Ascending aorta (tissue), 2 donors: ENCODE results near the gene RNF4. TPM values are rescaled to one million over a fixed set of nuclear protein-coding genes. Genes with fewer than 3 reads are reported as not detected.
A peak's percentile ranks its signal among the peaks of the same experiment; 100 is the strongest.

Source experiments
- DNase-seq, 2 donors: peaks; one replicate each; pipeline ENCODE4 v3.0.0-alpha.2; 2019; ENCODE audit warnings: low spot score in 2 of 2
- H3K27ac ChIP-seq, 2 donors: fragments of 200-600 bp; sonication (generic); one replicate each; pipeline ENCODE4 v1.5.1; 2016 to 2017; ENCODE audit warnings: mild to moderate bottlenecking in 1 of 2
- H3K27me3 ChIP-seq: fragments of 200-600 bp; sonication (generic); one replicate; pipeline ENCODE4 v1.5.1; 2017
- H3K36me3 ChIP-seq, 2 donors: fragments of 200-600 bp; sonication (generic); one replicate each; pipeline ENCODE4 v1.5.1; 2016
- H3K4me1 ChIP-seq, 2 donors: fragments of 200-600 bp; sonication (generic); one replicate each; pipeline ENCODE4 v1.5.1; 2016 to 2017; ENCODE audit warnings: mild to moderate bottlenecking in 1 of 2
- H3K4me3 ChIP-seq, 2 donors: fragments of 200-600 bp; sonication (generic); one replicate each; pipeline ENCODE4 v1.5.1; 2016 to 2017; ENCODE audit warnings: mild to moderate bottlenecking in 1 of 2
- H3K9me3 ChIP-seq, 2 donors: fragments of 200-600 bp; sonication (generic); one replicate each; pipeline ENCODE4 v1.5.1; 2016
- intact Hi-C: fragments of 100-400 bp; cut with DNase I; formaldehyde crosslinking; loops from one replicate; pipeline ENCODE4 v1.15.1; 2023
- total RNA-seq: library from RNA; depleted of rRNA; stranded (reverse); fragments of >200 nt; gene quantifications from one replicate; pipeline ENCODE4 v1.1.0, GENCODE V29; 2016
- TF ChIP-seq, protein P1 (sequence below), 3 experiments: fragments of 200-600 bp in 2 of 3; fragments of 450-650 bp in 1 of 3; sonication (generic) in 2 of 3; IDR thresholded peaks; one replicate each; pipeline ENCODE4 v1.5.1; 2016 to 2019; ENCODE audit warnings: antibody characterized with exemption in 3 of 3, mild to moderate bottlenecking in 1 of 3, moderate library complexity in 1 of 3

Gene RNF4
- total RNA-seq, 1 donor from 2014 or later: 19.3 TPM

DNA sequence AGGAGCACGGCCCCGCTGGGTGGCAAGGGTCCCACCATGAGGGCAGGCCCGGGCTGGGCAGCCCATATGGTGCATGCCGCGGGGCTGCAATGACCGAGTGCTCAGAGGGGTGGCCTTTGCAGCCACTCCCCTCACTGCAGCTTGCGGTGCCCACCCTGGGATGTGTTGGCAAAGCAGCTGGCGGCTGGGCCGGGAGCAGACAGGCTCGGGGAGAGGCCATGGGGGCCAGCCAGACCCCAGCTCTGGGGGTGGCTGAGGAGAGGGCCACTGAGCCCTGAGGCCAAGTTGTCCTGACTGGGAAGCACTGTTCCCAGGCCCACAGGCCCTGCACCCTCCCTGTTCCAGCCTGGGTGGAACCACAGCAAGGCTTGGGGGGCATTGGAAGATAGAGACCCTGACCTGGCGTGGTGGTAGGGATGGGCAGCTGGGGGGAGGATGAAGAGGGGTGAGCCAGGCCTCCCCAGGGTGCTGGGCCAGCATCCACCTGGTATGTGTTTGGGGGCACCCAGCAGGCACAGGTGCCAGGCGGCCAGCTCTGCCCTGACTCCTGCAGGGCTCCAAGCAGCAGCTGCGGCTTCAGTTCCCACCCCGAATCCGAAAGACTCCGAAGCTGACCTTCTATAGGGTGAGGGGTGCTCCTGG, 18.4 kb upstream of the RNF4 start:
- DNase-seq: no peak
- intact Hi-C loops: no loop called here

DNA sequence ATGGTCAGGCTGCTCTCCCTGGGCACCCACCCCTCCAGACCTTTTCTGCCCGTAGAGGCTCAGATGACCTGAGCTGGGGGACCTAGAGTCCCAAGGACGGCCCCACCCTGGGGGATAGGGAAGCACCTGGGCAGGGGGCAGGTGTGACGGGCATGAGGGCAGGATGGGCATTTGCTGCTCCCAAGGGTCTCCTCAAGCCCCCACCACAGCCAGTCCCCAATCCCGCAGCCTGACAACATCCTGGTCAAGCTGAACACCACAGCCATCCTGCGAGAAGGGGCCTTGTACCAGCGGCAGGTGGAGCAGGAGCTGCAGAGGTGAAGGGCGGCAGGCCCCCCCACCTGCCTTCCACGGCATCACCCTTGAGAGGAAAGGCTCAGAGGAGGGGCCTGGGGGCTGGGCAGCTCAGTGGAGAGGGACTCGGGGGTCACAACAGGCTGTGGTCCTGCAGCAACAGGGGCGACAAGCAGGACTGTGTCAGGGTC, 17.8 kb upstream of the RNF4 start:
- H3K4me1 ChIP-seq: no peaks in the 10 kb centered on the region
- H3K27ac ChIP-seq: no peak overlapping the region
- no peaks in the 10 kb centered on the region for H3K9me3 ChIP-seq
- peak in 1 of 2 donors; percentile 57 for DNase-seq
- intact Hi-C loops: no loop called here
- H3K36me3 ChIP-seq: no peaks in the 10 kb centered on the region
- TF ChIP-seq, protein P1, sequence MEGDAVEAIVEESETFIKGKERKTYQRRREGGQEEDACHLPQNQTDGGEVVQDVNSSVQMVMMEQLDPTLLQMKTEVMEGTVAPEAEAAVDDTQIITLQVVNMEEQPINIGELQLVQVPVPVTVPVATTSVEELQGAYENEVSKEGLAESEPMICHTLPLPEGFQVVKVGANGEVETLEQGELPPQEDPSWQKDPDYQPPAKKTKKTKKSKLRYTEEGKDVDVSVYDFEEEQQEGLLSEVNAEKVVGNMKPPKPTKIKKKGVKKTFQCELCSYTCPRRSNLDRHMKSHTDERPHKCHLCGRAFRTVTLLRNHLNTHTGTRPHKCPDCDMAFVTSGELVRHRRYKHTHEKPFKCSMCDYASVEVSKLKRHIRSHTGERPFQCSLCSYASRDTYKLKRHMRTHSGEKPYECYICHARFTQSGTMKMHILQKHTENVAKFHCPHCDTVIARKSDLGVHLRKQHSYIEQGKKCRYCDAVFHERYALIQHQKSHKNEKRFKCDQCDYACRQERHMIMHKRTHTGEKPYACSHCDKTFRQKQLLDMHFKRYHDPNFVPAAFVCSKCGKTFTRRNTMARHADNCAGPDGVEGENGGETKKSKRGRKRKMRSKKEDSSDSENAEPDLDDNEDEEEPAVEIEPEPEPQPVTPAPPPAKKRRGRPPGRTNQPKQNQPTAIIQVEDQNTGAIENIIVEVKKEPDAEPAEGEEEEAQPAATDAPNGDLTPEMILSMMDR (IDR thresholded peaks at IDR 0.05): no peak
- H3K4me3 ChIP-seq: no peak overlapping the region
- no peaks in the 10 kb centered on the region for H3K27me3 ChIP-seq

More for the DNA sequence above, 18.4 kb upstream of the RNF4 start:
- Histone ChIP-seq H3K4me1 (no peaks in the 10 kb centered on the region), H3K27me3 (no peaks in the 10 kb centered on the region), H3K9me3 (no peaks in the 10 kb centered on the region), H3K27ac (no peak overlapping the region), H3K4me3 (no peak overlapping the region), H3K36me3 (no peaks in the 10 kb centered on the region)
- TF ChIP-seq, protein P1 (IDR thresholded peaks at IDR 0.05): no peak

DNA sequence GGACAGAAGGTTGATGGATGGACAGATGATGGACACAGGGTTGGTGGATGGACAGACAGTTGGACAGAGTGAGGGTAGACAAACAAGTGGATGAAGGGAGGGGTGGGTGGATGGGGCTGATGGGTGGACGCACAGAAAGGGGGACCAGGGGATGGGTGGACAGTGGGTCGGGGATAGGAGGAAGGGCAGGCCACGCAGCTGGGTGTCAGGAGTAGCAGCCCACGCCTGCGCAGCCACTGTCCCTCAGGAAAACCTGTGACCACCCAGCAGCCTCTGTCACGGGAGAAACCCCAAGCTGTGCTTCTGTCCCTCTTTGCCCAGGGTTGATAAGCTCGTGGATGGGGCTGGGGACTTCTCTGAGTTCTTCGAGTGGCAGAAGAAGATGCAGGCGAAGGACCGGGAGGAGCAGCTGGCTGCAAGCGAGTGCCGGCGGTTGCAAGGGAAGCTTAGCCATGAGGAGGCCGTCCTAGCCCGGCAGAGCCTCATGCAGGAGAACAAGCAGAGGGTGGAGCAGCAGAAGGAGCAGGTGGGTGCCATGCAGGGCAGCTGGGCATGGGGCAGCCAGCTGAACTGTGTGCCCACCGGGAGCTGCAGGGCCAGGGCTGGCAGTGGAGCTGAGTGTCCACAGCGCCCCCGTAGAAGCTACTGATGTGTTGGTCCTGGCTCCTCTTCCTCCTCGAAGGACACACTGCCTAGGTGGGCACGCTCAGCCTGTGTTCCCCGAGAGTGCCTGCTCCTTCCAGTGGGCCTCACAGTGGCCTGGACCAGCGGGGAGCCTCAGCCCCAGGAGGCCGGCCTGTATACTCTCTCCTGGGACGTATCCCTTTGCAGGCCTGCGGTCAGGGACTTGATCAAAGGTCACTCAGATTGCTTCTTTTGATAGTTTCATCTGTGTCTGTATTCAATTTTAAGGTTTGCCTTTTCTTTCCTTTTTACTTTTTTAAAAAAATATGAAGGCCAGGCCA, 16.8 kb upstream of the RNF4 start:
- H3K27me3 ChIP-seq: no peaks in the 10 kb centered on the region
- H3K4me1 ChIP-seq: no peaks in the 10 kb centered on the region
- peak in 1 of 2 donors; percentile 41 for DNase-seq
- no peaks in the 10 kb centered on the region for H3K36me3 ChIP-seq
- no peak overlapping the region for H3K4me3 ChIP-seq
- TF ChIP-seq, protein P1 (IDR thresholded peaks at IDR 0.05): no peak
- intact Hi-C loops: no loop called here
- H3K9me3 ChIP-seq: no peaks in the 10 kb centered on the region
- no peak overlapping the region for H3K27ac ChIP-seq

DNA sequence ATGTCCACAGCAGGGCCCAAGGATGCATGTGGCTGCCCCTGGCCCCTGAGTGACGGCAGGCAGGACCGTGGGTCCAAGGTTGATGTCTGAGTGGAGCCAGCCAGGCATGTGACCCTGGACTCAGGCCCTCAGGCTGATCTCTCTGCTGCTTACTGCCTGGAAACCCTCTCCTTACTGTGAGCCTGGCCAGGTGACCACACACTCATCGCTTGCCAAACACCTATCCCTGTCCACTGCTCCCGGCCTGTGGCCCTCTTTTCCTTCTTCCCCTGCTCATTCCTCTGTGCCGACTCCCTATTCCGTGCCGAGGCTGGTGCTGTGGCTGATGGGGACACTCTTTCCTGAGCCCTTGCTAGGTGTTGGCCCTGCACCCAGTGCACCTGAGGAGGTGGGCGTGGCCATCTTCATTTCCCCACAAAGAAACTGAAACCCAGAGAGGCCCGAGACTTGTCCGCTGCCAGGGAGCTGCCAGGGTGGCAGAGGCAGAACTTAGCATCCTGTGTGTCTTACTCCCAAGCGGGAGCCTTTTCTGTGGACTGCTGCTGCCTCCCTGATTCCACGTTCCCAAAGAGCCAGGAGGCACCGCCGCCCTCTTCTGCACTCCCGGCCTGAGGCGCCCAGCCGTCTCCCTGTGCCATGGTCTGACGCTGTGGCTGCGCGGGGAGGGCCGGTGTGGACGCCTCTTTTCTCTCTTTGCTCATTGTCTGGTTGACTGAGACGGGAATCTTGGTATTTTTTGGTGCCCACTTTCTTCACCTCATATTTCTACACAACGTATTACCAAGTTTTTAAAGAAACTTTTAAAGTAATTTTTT, 11.2 kb upstream of the RNF4 start:
- no peak overlapping the region for H3K27ac ChIP-seq
- TF ChIP-seq, protein P1 (IDR thresholded peaks at IDR 0.05): no peak
- no peak for DNase-seq
- no peaks in the 10 kb centered on the region for H3K9me3 ChIP-seq
- no peaks in the 10 kb centered on the region for H3K27me3 ChIP-seq
- no peaks in the 10 kb centered on the region for H3K36me3 ChIP-seq
- intact Hi-C loops: no loop called here
- H3K4me1 ChIP-seq: peaks cover 3 to 4% of the 10 kb centered on the region in 2 donors
- no peak overlapping the region for H3K4me3 ChIP-seq
